Esophagus mucosa (tissue), 1 donor: ENCODE measurements around the gene C5orf15. TPM values are rescaled to one million over a fixed set of nuclear protein-coding genes. Genes with fewer than 3 reads are reported as not detected.
"Not testable (repeated sequence)": the region's sequence is repeated elsewhere in the genome, so short reads cannot be mapped to it uniquely, and the experiment has no call there.

Experiments used
- ATAC-seq: fragments of 200-7000 bp; cut with Tn5 transposase; one replicate; pipeline ENCODE4 v1.9.1; 2020
- total RNA-seq: library from RNA; stranded (reverse); gene quantifications from one replicate; pipeline ENCODE4 v1.2.4, GENCODE V29; 2023
- donor health status: DM: yes; HTN: yes; CAD: no.

Gene C5orf15
- total RNA-seq, 1 donor from 2014 or later, result 14.3 TPM

DNA sequence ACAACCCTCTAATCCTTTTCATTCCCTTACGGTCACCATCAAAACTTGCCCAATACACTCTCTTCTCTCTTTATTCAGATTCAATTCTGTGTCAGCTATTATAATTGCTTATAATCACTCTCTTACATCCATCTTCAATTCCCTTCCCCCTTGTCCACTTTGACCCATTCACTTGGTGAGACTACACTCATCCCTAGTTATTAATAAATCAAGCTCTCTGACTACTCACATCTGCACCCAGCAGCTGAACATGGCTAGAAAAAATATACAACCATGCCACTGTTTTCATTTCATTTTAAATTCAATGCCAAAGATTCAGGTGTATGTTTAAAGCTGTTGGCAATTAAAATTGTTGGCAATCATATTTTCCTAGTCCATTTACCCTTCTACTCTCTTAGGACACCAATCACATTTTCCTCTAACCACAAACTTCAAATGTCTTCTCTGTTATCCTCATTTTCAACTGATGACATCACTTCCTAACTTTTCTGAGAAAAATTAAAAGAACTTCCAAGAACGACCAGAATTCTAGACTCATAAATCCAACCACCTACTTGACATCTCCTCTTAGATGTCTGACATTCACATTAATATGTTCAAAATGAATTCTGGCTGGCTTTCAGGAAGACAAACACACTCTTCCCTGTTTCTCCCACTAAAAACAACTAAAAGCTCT is 5.5 kb downstream of the C5orf15 start:
- ATAC-seq, result no peak

GRCh38 chr5:133962131-133962530 is 6.3 kb downstream of the C5orf15 start:
- ATAC-seq, result no peak

- no peak for ATAC-seq
Measured at GRCh38 chr5:133959643-133960042, 8.8 kb downstream of the C5orf15 start.

DNA sequence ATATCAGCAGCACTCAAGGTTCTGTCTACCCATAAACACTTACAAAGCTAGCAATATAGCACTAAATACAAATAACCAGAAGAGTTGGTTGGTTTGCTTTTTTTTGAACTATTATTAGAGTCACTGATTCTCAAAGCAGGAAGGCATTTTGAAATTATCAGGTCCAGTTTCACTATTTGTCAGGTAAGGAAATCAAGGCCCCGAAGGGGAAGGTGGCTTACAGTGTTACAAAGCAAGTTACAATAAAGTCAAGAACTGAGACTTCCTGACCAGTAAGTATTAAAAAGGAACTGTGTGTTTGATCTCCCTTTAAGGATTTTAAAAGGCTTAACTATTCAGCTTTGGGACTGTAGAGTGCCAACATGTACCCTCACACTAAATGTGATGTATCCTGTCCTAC is 10.8 kb downstream of the C5orf15 start:
- no peak for ATAC-seq

DNA sequence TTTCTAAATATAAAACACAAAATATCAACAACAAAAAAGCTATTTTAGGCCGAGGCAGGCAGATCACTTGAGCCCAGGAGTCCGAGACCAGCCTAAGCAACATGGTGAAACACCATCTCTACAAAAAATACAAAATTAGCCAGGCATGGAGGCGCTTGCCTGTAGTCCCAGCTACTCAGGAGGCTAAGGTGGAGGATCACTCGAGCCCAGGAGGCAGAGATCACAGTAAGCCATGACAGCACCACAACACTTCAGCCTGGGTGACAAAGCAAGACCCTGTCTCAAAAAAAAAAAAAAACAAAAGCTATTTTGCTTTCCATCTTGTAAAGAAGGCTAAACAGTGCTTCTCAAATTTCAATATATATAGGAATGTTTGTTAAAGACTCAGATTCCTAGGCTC is 11.3 kb downstream of the C5orf15 start:
- no peak for ATAC-seq

- not testable (repeated sequence) for ATAC-seq
Measured at GRCh38 chr5:133956196-133956595, 12.2 kb downstream of the C5orf15 start.

DNA sequence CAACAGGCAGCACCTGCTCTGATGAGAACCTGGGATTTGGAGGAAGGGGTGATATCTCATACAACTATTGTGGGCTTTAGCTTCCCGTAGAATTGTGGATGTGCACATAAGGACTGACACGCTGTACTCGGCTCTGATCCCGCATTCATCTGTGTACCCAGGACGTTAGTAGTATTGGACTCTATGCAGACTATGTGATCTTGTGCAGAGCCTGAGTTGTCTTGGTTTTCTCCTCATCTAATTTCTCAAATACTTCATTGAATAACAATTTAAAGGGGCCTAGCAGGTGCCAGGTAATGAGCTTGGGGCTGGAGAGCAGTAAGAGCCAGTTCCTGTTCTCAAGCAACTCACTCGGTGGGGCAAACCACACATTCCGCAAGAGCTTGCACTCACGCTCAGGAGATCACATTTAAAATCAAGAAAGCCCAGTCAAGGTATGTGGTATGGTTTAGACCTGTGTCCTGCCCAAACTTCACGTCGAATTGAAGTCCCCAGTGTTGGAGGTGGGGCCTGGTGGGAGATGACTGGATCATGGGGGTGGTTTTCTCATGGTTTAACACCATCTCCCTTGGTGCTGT is 14.8 kb downstream of the C5orf15 start:
- ATAC-seq, result peak; percentile 11

DNA sequence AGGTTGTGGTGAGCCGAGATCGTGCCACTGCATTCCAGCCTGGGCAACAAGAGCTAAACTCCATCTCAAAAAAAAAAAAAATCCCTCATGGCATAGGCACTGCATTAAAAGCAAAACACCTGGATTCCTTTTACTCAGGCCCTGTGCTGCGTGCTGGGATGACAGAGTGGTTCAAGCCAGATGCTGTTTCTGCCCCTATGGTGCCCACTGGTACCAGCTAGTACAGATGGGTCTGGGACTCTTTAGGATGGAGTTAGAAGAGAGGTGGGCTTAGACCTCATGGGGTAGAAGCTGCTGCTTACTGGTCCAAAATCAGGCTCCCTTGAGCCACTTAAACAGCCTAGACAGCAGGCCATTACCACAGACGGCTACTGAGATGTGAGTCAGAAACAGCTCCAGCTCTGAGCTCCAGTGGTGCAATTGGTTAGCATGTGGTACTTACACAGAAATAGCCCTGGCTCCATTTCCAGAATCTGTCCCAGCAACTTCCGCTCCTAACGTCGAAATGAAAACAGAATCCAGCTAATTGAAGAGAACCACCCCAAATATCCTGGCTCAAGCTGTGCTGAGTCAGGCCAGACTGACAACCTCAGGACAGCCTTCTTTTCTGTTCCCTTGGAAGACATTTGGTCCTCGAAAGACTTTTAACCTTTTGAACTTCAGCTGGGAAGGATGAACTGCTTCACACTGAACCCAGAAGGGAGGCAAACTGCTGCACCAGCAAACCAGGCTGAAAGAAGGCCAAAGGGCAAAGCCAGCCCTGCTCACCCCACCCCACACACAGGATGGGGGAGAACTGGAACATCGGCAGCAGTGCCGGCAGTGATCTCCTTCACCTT is 15.5 kb downstream of the C5orf15 start:
- ATAC-seq, result peak; percentile 50

DNA sequence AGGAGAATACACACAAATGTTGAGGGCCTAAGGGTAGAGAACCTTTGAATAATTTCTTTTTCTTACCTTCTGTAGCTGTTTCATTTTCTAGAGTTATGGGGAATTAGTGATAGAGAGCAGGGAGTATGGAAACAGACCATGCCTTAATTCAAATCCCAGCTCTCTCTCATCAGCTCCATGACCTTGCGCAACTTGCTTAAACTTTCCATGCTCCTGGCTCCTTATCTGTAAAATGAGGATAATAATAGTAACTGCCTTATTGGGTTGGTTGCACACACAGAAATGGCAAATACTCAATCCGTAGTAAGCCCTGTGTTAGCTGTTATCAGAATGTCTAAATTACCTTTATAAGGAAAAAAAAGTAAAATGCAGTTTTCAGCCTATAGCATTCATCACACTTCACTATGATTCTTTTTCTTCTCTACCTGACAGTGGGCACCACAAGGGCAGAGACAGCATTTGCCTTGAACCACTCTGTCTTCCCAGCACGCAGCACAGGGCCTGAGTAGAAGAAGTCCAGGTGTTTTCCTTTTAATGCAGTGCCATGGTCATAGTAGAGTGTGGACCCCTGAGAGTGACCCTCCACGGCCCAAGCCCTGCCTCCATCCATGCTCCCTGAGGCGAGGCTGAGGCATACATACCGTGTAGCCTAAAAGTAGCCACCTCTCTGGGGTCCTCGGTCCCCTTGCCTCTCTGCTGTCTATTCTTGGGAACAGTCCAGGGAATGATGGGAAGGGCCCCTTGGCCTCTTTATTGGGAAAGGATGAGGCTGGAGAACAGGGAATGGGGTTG is 17.4 kb downstream of the C5orf15 start:
- ATAC-seq, result peak; percentile 26

- no peak for ATAC-seq
Measured at GRCh38 chr5:133948721-133949120, 19.7 kb downstream of the C5orf15 start.

DNA sequence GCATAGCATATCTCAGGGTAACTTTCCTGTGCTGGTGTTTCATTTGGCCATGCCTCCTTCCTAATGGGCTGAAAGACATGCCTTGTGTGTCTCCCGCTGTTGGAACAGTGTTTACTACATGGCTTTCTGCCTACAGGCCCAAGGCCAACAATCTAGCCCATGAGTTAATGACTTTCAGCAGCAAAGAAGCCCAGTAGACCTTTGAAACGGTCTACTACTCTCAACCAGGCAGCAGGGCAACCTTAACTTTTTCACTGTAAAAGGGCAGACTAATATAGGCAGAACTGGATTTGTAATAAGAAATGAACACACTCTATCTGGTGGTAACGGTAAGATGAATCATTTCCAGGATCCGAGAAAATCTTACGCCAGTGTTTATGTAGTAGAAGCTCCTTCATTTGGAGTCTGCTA is 21.0 kb downstream of the C5orf15 start:
- ATAC-seq, result no peak

DNA sequence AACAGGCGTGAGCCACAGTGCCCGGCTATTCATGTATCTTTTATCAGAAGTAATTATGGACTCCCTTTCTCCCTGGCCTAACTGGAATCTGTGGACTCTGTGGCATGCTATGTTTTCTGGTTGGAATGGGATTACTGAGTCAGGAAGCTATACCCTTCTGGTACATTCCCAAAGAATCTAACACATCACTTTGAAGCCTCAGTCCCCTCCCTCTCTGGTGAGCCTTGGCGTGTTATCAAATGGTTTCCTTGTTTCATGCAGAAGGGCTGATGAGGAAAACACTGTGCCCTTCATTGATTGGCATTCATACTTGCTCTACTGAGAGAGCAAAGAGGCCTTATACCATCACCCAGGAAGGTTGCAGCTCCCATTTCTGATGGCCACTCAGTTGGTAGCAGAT is 22.9 kb downstream of the C5orf15 start:
- ATAC-seq, result no peak

DNA sequence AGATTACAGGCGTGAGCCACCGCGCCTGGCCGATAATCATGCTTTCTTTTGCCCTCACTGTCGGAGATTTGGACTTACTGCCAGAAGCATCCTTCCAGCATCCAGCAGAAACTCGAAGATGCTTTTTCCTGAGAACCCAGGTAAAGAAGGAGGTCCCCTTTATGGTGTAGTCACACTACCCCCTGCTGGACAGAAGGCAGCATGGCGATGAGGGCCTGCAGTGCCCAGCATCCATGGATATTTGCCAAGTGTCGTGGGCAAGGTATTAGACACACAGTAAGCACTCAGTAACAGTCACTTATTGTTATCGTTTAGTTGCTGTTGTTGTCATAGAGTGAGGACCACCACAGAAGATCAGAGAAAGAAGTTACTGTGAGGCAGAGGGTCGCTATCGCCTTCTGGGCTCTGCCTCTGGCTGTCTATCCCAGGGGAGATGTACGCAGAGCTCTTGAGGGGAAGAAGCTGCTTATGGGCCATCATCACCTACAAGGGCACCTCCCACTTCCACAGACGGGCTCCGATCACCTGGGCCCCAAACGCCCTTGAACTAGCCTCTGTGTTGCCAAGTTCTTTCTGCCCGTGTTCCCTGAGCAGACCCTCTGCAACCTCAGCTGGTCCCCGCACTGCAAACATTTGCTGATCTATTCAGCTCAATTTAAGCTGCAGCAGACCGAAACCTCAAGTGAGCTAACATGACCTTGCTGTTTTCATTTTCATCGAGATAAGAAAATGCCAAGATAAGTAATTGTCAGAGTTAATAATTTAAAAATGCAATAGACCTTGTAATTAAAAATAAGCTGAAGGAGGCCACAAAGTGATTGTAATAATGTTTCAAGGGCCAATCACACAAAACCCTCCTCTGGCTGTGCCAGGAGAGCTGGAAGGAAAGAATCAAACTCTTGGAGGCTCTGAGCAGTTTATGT is 23.9 kb downstream of the C5orf15 start:
- peak; percentile 53 for ATAC-seq

- ATAC-seq, result peak; percentile 18
Measured at GRCh38 chr5:133943475-133943817, 25.0 kb downstream of the C5orf15 start.

- ATAC-seq, result peak; percentile 47
Measured at GRCh38 chr5:133942614-133943474, 25.6 kb downstream of the C5orf15 start.

DNA sequence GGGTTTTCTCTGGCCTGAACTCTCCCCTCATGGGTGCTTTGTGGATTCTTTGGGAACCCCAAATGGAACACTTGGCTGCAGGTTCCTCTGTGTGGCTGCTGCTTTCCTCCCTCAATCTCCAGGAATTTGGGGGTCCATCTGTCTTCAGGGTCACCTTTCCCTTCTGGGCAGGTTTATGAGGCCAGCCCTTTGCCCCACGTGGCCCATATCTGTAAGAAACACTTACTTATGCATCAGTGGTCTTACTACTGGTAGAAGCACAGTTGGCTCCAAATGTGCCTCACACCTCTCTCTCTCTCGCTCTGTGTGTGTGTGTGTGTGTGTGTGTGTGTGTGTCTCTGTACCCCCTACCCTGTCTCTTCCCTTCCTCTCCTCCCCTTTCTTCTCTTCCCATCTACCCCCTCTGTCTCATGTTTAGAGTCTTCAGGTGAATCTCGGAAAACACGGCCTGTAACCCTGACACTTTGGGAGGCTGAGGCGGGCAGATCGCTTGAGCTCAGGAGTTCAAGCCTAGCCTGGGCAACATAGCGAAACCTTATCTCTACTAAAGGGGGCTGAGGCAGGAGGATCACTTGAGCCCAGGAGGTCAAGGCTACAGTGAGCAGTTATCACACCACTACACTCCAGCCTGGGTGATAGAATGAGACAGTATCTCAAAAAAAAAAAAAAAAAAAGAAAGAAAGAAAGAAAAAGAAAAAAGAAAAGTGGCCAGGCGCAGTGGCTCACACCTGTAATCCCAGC is 26.8 kb downstream of the C5orf15 start:
- no peak for ATAC-seq

DNA sequence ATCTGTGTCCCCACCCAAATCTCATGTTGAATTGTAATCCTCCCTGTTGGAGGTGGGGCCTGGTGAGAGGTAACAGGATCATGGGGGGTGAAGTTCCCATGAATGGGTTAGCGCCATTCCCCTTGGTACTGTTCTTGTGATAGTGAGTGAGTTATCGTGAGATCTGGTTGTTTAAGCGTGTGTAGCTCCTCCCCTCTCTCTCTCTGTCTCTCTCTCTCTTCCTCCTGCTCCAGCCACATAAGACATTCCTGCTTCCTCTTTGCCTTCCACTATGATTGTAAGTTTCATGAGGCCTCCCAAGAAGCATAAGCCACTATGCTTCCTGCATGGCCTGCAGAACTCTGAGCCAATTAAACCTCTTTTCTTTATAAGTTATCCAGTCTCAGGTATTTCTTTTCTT is 28.8 kb downstream of the C5orf15 start:
- ATAC-seq, result no peak

DNA sequence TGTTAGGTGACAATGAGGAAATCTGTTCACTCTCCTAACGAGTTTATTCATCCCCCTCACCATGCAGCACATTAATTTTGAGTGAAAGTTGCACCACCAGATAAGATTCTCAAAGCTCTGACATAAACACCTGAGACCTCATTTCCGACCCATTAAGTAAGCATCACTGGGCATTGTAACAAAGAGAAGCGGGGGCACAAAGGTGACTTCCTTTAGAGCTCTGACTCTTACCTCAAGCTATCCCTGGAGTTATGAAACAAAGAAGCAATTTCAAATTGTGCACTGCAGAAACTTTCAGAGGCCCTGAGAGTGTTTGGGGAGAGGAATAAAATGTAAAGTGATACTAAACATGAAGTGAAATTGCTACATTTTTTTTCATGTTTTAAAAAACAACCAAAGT is 29.5 kb downstream of the C5orf15 start:
- no peak for ATAC-seq

GRCh38 chr5:133938039-133938821 is 30.2 kb downstream of the C5orf15 start:
- no peak for ATAC-seq
